Keratinocyte (primary cell): ENCODE data around the gene DUSP5. TPM values are rescaled to one million over a fixed set of nuclear protein-coding genes. Genes with fewer than 3 reads are reported as not detected.

ENCODE experiments used
- DNase-seq: peaks from one replicate; pipeline ENCODE4 v3.0.0-alpha.2; 2011; ENCODE audit warnings: low read depth, missing footprints, low spot score
- FAIRE-seq: peaks from 2 replicates; lab custom pipeline; 2011; peaks lifted over from hg19 to GRCh38; lab: Jason Lieb, UNC
- H2AFZ ChIP-seq: 2 replicates; pipeline ENCODE4 v1.6.0; 2012; ENCODE audit warnings: low read length, control low read depth, inconsistent platforms; ENCODE audit not compliant: control insufficient read depth
- H3K27ac ChIP-seq: 2 replicates; pipeline ENCODE4 v1.5.1; 2011; ENCODE audit warnings: low read length; ENCODE audit not compliant: control insufficient read depth, insufficient read depth
- H3K27me3 ChIP-seq: 3 replicates; pipeline ENCODE4 v1.6.0; 2011; ENCODE audit warnings: low read length; ENCODE audit not compliant: control insufficient read depth, insufficient read depth; ENCODE audit errors: extremely low read depth
- H3K36me3 ChIP-seq, 2 experiments: 2 replicates in 1 of 2; 3 replicates in 1 of 2; pipeline ENCODE4 v1.5.1; 2011; ENCODE audit warnings: low read length in 2 of 2, mild to moderate bottlenecking in 1 of 2; ENCODE audit not compliant: control insufficient read depth in 2 of 2, insufficient read depth in 2 of 2; ENCODE audit errors: extremely low read depth in 1 of 2
- H3K4me1 ChIP-seq: 3 replicates; pipeline ENCODE4 v1.5.1; 2011; ENCODE audit warnings: low read length; ENCODE audit not compliant: control insufficient read depth, insufficient read depth; ENCODE audit errors: extremely low read depth
- H3K4me2 ChIP-seq: 3 replicates; pipeline ENCODE4 v1.6.0; 2011; ENCODE audit warnings: low read depth, low read length; ENCODE audit not compliant: control insufficient read depth, insufficient read depth; ENCODE audit errors: extremely low read depth
- H3K4me3 ChIP-seq, 3 experiments: fragments of 200-600 bp in 1 of 3; sonication (generic) in 1 of 3; 2 replicates in 2 of 3; 3 replicates in 1 of 3; pipeline ENCODE4 v1.5.1; 2011 to 2016; ENCODE audit warnings: low read length in 3 of 3, mild to moderate bottlenecking in 3 of 3, control low read depth in 2 of 3, inconsistent platforms in 1 of 3, low read depth in 1 of 3, mixed read lengths in 1 of 3, mixed run types in 1 of 3, moderate library complexity in 1 of 3; ENCODE audit not compliant: control insufficient read depth in 2 of 3, insufficient read depth in 2 of 3; ENCODE audit errors: extremely low read depth in 1 of 3
- H3K79me2 ChIP-seq: 2 replicates; pipeline ENCODE4 v1.6.0; 2012; ENCODE audit warnings: low read length; ENCODE audit not compliant: control insufficient read depth, insufficient read depth
- H3K9ac ChIP-seq: 3 replicates; pipeline ENCODE4 v1.6.0; 2011; ENCODE audit warnings: low read length; ENCODE audit not compliant: control insufficient read depth, insufficient read depth; ENCODE audit errors: extremely low read depth
- H3K9me1 ChIP-seq: 3 replicates; pipeline ENCODE4 v1.6.0; 2011; ENCODE audit warnings: low read length; ENCODE audit not compliant: control insufficient read depth, insufficient read depth; ENCODE audit errors: extremely low read depth
- H3K9me3 ChIP-seq: 2 replicates; pipeline ENCODE4 v1.5.1; 2012; ENCODE audit warnings: low read depth, low read length; ENCODE audit not compliant: control insufficient read depth
- H4K20me1 ChIP-seq: 3 replicates; pipeline ENCODE4 v1.6.0; 2011; ENCODE audit warnings: low read length; ENCODE audit not compliant: control insufficient read depth, insufficient read depth; ENCODE audit errors: extremely low read depth
- EZH2 ChIP-seq: IDR thresholded peaks from one replicate; pipeline ENCODE4 v1.6.1; 2012; ENCODE audit warnings: inconsistent platforms, mild to moderate bottlenecking, low read length, moderate library complexity
- dilution Hi-C: fragments of 300-500 bp; cut with MboI; formaldehyde crosslinking; loops from one replicate; pipeline ENCODE4 v1.7.0; 2020; ENCODE audit warnings: low sequenced_read_pairs; ENCODE audit not compliant: extremely low pct_ligation_motif_present
- polyA plus RNA-seq, 5 experiments: library from polyadenylated mRNA; depleted of rRNA in 3 of 5; stranded (reverse) in 3 of 5; stranded (forward) in 1 of 5; unstranded in 1 of 5; fragments of >200 nt; gene quantifications; 1 replicate in 1 of 5; 2 replicates in 3 of 5; 3 replicates in 1 of 5; pipeline versions ENCODE4 v1.2.1 to v1.2.3, GENCODE V29; 2011 to 2012; ENCODE audit warnings: missing spikeins in 2 of 5, low read depth in 1 of 5, low replicate concordance in 1 of 5
- TF ChIP-seq, protein P1 (sequence below), 3 experiments: IDR thresholded peaks in 1 of 3; conservative IDR thresholded peaks in 1 of 3; optimal IDR thresholded peaks in 1 of 3; 2 replicates in 2 of 3; 3 replicates in 1 of 3; pipeline versions ENCODE3 to v1.5.1; 2011; ENCODE audit warnings: low read length in 3 of 3, mild to moderate bottlenecking in 3 of 3, moderate library complexity in 2 of 3, control low read depth in 1 of 3, inconsistent platforms in 1 of 3; ENCODE audit not compliant: insufficient read depth in 2 of 3; ENCODE audit errors: extremely low read depth in 1 of 3

DUSP5 gene
- polyA plus RNA-seq, 1 donor (not counting 4 experiments of a cell fraction or from before 2014, with no cell fraction given): 49.6 TPM

DNA sequence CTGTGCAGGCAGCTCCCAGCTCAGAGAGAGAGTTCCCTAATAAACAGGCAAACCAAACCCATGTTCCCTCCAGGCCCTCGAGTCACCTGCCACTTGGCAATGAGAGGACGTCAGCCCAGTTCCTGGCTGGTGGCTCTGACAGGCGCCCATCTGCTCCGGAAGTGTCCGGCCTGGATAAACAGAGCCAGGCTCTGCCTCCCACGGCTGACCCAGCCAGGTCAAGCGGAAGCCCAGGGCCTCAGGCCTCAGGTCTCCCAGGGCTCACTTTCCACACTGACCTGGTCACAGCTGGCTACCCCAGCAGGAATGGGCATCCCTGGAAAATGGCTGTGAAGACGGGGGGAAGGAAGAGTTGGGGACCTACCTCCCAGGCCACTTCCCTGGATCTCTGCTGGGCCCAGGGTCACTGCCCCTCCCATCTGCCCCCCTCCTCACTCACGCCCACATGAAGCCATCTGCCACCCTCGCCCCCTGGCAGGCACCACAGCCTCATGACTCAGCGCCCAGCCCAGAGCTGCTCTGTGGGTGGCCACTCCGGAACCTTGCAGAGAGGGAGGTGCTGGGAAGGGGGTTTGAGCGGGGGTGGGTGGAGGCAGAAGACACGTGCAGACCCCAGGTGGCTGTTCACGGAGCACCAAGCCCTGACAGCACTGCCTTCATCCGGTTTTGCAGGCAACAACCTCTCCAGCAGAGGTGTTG lies 37.4 kb upstream of the DUSP5 start:
- Histone ChIP-seq H3K36me3 (no peaks in the 10 kb centered on the region), H3K9me3 (no peaks in the 10 kb centered on the region), H3K79me2 (no peaks in the 10 kb centered on the region), H3K27me3 (no peaks in the 10 kb centered on the region), H3K27ac (no peak overlapping the region), H3K4me2 (no peak overlapping the region), H4K20me1 (no peaks in the 10 kb centered on the region), H2AFZ (no peak overlapping the region), H3K4me3 (no peak overlapping the region), H3K4me1 (peaks cover 19% of the 10 kb centered on the region), H3K9me1 (no peaks in the 10 kb centered on the region), H3K9ac (no peak overlapping the region)
- FAIRE-seq: no peak
- dilution Hi-C loops: no loop called here
- no peak for TF ChIP-seq EZH2
- TF ChIP-seq, protein P1, sequence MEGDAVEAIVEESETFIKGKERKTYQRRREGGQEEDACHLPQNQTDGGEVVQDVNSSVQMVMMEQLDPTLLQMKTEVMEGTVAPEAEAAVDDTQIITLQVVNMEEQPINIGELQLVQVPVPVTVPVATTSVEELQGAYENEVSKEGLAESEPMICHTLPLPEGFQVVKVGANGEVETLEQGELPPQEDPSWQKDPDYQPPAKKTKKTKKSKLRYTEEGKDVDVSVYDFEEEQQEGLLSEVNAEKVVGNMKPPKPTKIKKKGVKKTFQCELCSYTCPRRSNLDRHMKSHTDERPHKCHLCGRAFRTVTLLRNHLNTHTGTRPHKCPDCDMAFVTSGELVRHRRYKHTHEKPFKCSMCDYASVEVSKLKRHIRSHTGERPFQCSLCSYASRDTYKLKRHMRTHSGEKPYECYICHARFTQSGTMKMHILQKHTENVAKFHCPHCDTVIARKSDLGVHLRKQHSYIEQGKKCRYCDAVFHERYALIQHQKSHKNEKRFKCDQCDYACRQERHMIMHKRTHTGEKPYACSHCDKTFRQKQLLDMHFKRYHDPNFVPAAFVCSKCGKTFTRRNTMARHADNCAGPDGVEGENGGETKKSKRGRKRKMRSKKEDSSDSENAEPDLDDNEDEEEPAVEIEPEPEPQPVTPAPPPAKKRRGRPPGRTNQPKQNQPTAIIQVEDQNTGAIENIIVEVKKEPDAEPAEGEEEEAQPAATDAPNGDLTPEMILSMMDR (optimal IDR thresholded peaks at IDR 0.05 in 1 of 3, IDR thresholded peaks at IDR 0.05 in 1 of 3, conservative IDR thresholded peaks at IDR 0.05 in 1 of 3; ENCODE audit: extremely low read depth in 1 of 3, insufficient read depth in 2 of 3, low read length in 3 of 3): no peak
- no peak for DNase-seq

DNA sequence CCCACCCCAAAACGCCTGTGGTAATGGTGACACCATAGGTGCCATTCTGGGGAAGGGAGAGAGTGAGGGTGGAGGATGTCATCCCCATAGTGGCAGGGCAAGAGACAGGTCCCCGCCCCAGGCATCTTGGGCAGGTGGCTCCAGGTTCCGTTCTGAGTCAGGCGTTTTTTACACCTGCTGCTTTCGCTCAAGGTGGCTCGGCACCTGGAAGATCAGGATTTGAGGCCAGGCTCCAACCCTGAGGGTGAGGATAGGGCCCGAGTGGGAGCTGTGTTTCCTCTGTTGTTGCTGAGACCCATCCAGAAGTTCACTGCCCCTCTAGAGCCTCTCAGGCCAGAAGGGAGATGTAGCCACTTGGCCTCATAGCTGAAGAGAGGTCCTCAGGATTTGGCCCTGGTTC lies 36.6 kb upstream of the DUSP5 start:
- Histone ChIP-seq H3K27me3 (no peaks in the 10 kb centered on the region), H3K9ac (no peak overlapping the region), H3K9me3 (no peaks in the 10 kb centered on the region), H2AFZ (no peak overlapping the region), H3K4me3 (no peak overlapping the region), H3K4me2 (no peak overlapping the region), H3K4me1 (peaks cover 13% of the 10 kb centered on the region), H3K36me3 (no peaks in the 10 kb centered on the region), H3K27ac (no peak overlapping the region), H3K79me2 (no peaks in the 10 kb centered on the region), H4K20me1 (no peaks in the 10 kb centered on the region), H3K9me1 (no peaks in the 10 kb centered on the region)
- TF ChIP-seq, protein P1 (optimal IDR thresholded peaks at IDR 0.05 in 1 of 3, IDR thresholded peaks at IDR 0.05 in 1 of 3, conservative IDR thresholded peaks at IDR 0.05 in 1 of 3; ENCODE audit: extremely low read depth in 1 of 3, insufficient read depth in 2 of 3, low read length in 3 of 3): no peak
- TF ChIP-seq EZH2: no peak
- DNase-seq (no peak), FAIRE-seq (no peak)
- dilution Hi-C loops: no loop called here
